CD14-positive monocyte (primary cell): ENCODE results near the gene FGD4. TPM values are rescaled to one million over a fixed set of nuclear protein-coding genes. Genes with fewer than 3 reads are reported as not detected.
A peak's percentile ranks its signal among the peaks of the same experiment; 100 is the strongest.

Experiments
- DNase-seq, 3 donors: peaks; one replicate each; pipeline ENCODE4 v3.0.0-alpha.2; 2011 to 2022
- H2AFZ ChIP-seq: 2 replicates; pipeline ENCODE4 v1.6.0; 2012; ENCODE audit warnings: mild to moderate bottlenecking, low read depth, low read length, inconsistent platforms; ENCODE audit not compliant: insufficient read depth, poor library complexity, severe bottlenecking
- H3K27ac ChIP-seq, 2 donors: 1 replicate in 1 of 2; 2 replicates in 1 of 2; pipeline ENCODE4 v1.5.1; 2012 to 2013; ENCODE audit warnings: low read length in 2 of 2, control low read depth in 1 of 2, inconsistent platforms in 1 of 2, low read depth in 1 of 2, mild to moderate bottlenecking in 1 of 2
- H3K27me3 ChIP-seq, 2 donors: one replicate each; pipeline versions ENCODE4 v1.6.0 to v1.6.1; 2011 to 2013; ENCODE audit warnings: low read length in 2 of 2; ENCODE audit not compliant: control insufficient read depth in 2 of 2, insufficient read depth in 2 of 2
- H3K36me3 ChIP-seq, 2 donors: replicated peaks in 1 of 2; 1 replicate in 1 of 2; 2 replicates in 1 of 2; pipeline versions ENCODE4 v1.5.1 to v1.6.1; 2012 to 2013; ENCODE audit warnings: low read length in 2 of 2, control low read depth in 1 of 2, inconsistent platforms in 1 of 2, mild to moderate bottlenecking in 1 of 2; ENCODE audit not compliant: insufficient read depth in 2 of 2, control insufficient read depth in 1 of 2
- H3K4me1 ChIP-seq, 2 donors: 1 replicate in 1 of 2; 2 replicates in 1 of 2; pipeline versions ENCODE4 v1.5.1 to v1.6.1; 2012 to 2013; ENCODE audit warnings: low read length in 2 of 2, control low read depth in 1 of 2, inconsistent platforms in 1 of 2, mild to moderate bottlenecking in 1 of 2, moderate library complexity in 1 of 2; ENCODE audit not compliant: insufficient read depth in 2 of 2, control insufficient read depth in 1 of 2
- H3K4me2 ChIP-seq: replicated peaks from 2 replicates; pipeline ENCODE3; 2012; ENCODE audit warnings: low read length, moderate library complexity, mild to moderate bottlenecking; ENCODE audit not compliant: poor library complexity, severe bottlenecking; ENCODE audit errors: extremely low read depth
- H3K4me3 ChIP-seq, 3 experiments: fragments of 200-600 bp in 1 of 3; sonication (generic) in 1 of 3; replicated peaks in 1 of 3; 1 replicate in 2 of 3; 2 replicates in 1 of 3; pipeline ENCODE4 v1.5.1; 2011 to 2013; ENCODE audit warnings: low read length in 3 of 3, mild to moderate bottlenecking in 3 of 3, control low read depth in 2 of 3, low read depth in 2 of 3, inconsistent platforms in 1 of 3, moderate library complexity in 1 of 3
- H3K79me2 ChIP-seq: 2 replicates; pipeline ENCODE4 v1.6.0; 2012; ENCODE audit warnings: mild to moderate bottlenecking, control low read depth, inconsistent platforms, low read length, moderate library complexity; ENCODE audit not compliant: insufficient read depth
- H3K9ac ChIP-seq: 2 replicates; pipeline ENCODE4 v1.6.0; 2017; ENCODE audit warnings: low read length, mild to moderate bottlenecking; ENCODE audit not compliant: insufficient read depth, poor library complexity, severe bottlenecking
- H3K9me3 ChIP-seq, 2 donors: replicated peaks in 1 of 2; 1 replicate in 1 of 2; 2 replicates in 1 of 2; pipeline versions ENCODE4 v1.5.1 to v1.6.1; 2012 to 2013; ENCODE audit warnings: low read length in 2 of 2, control low read depth in 1 of 2; ENCODE audit not compliant: control insufficient read depth in 1 of 2, insufficient read depth in 1 of 2
- H4K20me1 ChIP-seq: 2 replicates; pipeline ENCODE4 v1.6.0; 2012; ENCODE audit warnings: mild to moderate bottlenecking, low read length, control low read depth, moderate library complexity; ENCODE audit not compliant: insufficient read depth
- H3K27ac Mint-ChIP-seq, 7 donors: one replicate each; pipeline ENCODE4 v1.8.0; 2020; ENCODE audit warnings: mild to moderate bottlenecking in 7 of 7, mixed read lengths in 7 of 7, moderate library complexity in 6 of 7, inconsistent platforms in 2 of 7
- H3K27me3 Mint-ChIP-seq, 3 donors: one replicate each; pipeline ENCODE4 v1.8.0; 2021 to 2022; ENCODE audit warnings: low read depth in 3 of 3, mild to moderate bottlenecking in 3 of 3, mixed read lengths in 3 of 3, moderate library complexity in 3 of 3, inconsistent platforms in 1 of 3
- H3K36me3 Mint-ChIP-seq, 2 donors: one replicate each; pipeline ENCODE4 v1.8.0; 2020; ENCODE audit warnings: mixed read lengths in 2 of 2, inconsistent platforms in 1 of 2, mild to moderate bottlenecking in 1 of 2
- H3K4me1 Mint-ChIP-seq: one replicate; pipeline ENCODE4 v1.8.0; 2020; ENCODE audit warnings: mild to moderate bottlenecking, mixed read lengths
- H3K4me3 Mint-ChIP-seq, 2 donors: one replicate each; pipeline ENCODE4 v1.8.0; 2020; ENCODE audit warnings: mild to moderate bottlenecking in 2 of 2, mixed read lengths in 2 of 2, moderate library complexity in 1 of 2
- H3K9me3 Mint-ChIP-seq, 7 donors: one replicate each; pipeline ENCODE4 v1.8.0; 2020 to 2022; ENCODE audit warnings: mixed read lengths in 7 of 7, mild to moderate bottlenecking in 6 of 7, moderate library complexity in 6 of 7, inconsistent platforms in 2 of 7
- WGBS: methylation state at CpG from one replicate; pipeline ENCODE4 v1.1.5; 2013; ENCODE audit warnings: missing lambda C conversion rate; ENCODE audit not compliant: insufficient coverage; 5-methylcytosine and 5-hydroxymethylcytosine counted together
- intact Hi-C, 2 donors: fragments of 100-400 bp; cut with micrococcal nuclease; formaldehyde crosslinking; loops; one replicate each; pipeline versions ENCODE4 v1.15.0 to v1.15.1; 2023
- polyA plus RNA-seq, 3 donors: library from polyadenylated mRNA; depleted of rRNA in 1 of 3; unstranded in 2 of 3; stranded (reverse) in 1 of 3; fragments of 300-500 nt in 2 of 3; fragments of >200 nt in 1 of 3; fragmentation: Illumina TruSeq in 2 of 3; gene quantifications; 1 replicate in 2 of 3; 2 replicates in 1 of 3; pipeline ENCODE4 v1.2.3, GENCODE V29; 2012 to 2021
- TF ChIP-seq, protein P1 (sequence below): fragments of 200-600 bp; IDR thresholded peaks from one replicate; pipeline ENCODE4 v1.8.0; 2022; ENCODE audit warnings: antibody characterized with exemption, mild to moderate bottlenecking

FGD4 gene
- polyA plus RNA-seq, 3 donors, result 5.3 to 34.4 (median 6.0) TPM

- Mint-ChIP-seq H3K9me3 (peaks cover 0 to 5% (median 2%) of the 10 kb centered on the region in 7 donors), H3K27me3 (no peaks in the 10 kb centered on the region), H3K4me3 (no peak overlapping the region), H3K4me1 (peaks cover 29% of the 10 kb centered on the region), H3K36me3 (peaks cover 35 to 56% of the 10 kb centered on the region in 2 donors), H3K27ac (peak overlapping the region; percentile 70 to 93 (median 88))
- Histone ChIP-seq H3K4me2 (peak overlapping the region; percentile 51), H3K9ac (no peak overlapping the region), H3K4me1 (peaks cover 21 to 25% of the 10 kb centered on the region in 2 donors), H3K4me3 (peak overlapping the region in 2 of 3 experiments; percentile 5 to 42), H2AFZ (no peak overlapping the region), H3K9me3 (no peaks in the 10 kb centered on the region), H3K79me2 (peaks cover 77% of the 10 kb centered on the region), H3K27ac (peak overlapping the region in 1 of 2 donors; percentile 79), H3K36me3 (peaks cover 8 to 49% of the 10 kb centered on the region in 2 donors), H3K27me3 (no peaks in the 10 kb centered on the region), H4K20me1 (peaks cover 60% of the 10 kb centered on the region)
- no CpG with 5 or more reads among the region's 1 CpG for WGBS
- TF ChIP-seq, protein P1, sequence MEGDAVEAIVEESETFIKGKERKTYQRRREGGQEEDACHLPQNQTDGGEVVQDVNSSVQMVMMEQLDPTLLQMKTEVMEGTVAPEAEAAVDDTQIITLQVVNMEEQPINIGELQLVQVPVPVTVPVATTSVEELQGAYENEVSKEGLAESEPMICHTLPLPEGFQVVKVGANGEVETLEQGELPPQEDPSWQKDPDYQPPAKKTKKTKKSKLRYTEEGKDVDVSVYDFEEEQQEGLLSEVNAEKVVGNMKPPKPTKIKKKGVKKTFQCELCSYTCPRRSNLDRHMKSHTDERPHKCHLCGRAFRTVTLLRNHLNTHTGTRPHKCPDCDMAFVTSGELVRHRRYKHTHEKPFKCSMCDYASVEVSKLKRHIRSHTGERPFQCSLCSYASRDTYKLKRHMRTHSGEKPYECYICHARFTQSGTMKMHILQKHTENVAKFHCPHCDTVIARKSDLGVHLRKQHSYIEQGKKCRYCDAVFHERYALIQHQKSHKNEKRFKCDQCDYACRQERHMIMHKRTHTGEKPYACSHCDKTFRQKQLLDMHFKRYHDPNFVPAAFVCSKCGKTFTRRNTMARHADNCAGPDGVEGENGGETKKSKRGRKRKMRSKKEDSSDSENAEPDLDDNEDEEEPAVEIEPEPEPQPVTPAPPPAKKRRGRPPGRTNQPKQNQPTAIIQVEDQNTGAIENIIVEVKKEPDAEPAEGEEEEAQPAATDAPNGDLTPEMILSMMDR, result no peak
- intact Hi-C loops, result no loop called here
- peak; percentile 57 to 63 (median 58) for DNase-seq
These were observed 159.5 kb downstream of the FGD4 start for GRCh38 chr12:32558903-32559302.

GRCh38 chr12:32559434-32559833 is 160.1 kb downstream of the FGD4 start:
- peak overlapping the region in 1 of 2 donors; percentile 79 for H3K27ac ChIP-seq
- H3K9me3 ChIP-seq, result no peaks in the 10 kb centered on the region
- no peak overlapping the region for H2AFZ ChIP-seq
- H4K20me1 ChIP-seq, result peaks cover 61% of the 10 kb centered on the region
- no peak for DNase-seq
- H3K4me1 ChIP-seq, result peaks cover 21 to 25% of the 10 kb centered on the region in 2 donors
- H3K79me2 ChIP-seq, result peaks cover 72% of the 10 kb centered on the region
- peaks cover 0 to 5% (median 2%) of the 10 kb centered on the region in 7 donors for H3K9me3 Mint-ChIP-seq
- peak overlapping the region in 1 of 2 donors; percentile 9 for H3K4me3 Mint-ChIP-seq
- peak overlapping the region in 1 of 3 experiments; percentile 42 for H3K4me3 ChIP-seq
- TF ChIP-seq, protein P1, result no peak
- H3K27me3 ChIP-seq, result no peaks in the 10 kb centered on the region
- H3K27me3 Mint-ChIP-seq, result no peaks in the 10 kb centered on the region
- peak overlapping the region; percentile 70 to 89 (median 85) for H3K27ac Mint-ChIP-seq
- peaks cover 13 to 52% of the 10 kb centered on the region in 2 donors for H3K36me3 ChIP-seq
- H3K36me3 Mint-ChIP-seq, result peaks cover 39 to 60% of the 10 kb centered on the region in 2 donors
- H3K4me2 ChIP-seq, result peak overlapping the region; percentile 51
- WGBS, result no CpG with 5 or more reads among the region's 3 CpGs
- no peak overlapping the region for H3K9ac ChIP-seq
- intact Hi-C loops, result no loop called here
- H3K4me1 Mint-ChIP-seq, result peaks cover 29% of the 10 kb centered on the region
